Measurements from ENCODE around the gene CHI3L1. TPM values are rescaled to one million over a fixed set of nuclear protein-coding genes. Genes with fewer than 3 reads are reported as not detected.

The CHI3L1 gene
- total and polyA plus RNA-seq, 4 donors: 5.0 to 34.7 (median 15.9) TPM

- TF ChIP-seq FOXA1 (IDR thresholded peaks at IDR 0.05) (no peak), MAX (IDR thresholded peaks at IDR 0.05) (no peak), FOXA2 (IDR thresholded peaks at IDR 0.05) (no peak), HNF4G (IDR thresholded peaks at IDR 0.05) (no peak), RXRA (IDR thresholded peaks at IDR 0.05) (no peak), EGR1 (IDR thresholded peaks at IDR 0.05; ENCODE audit: low read depth in 2 of 2) (no peak)
Observed at GRCh38 chr1:203187304-203187685, 791 bp upstream of the CHI3L1 start (continued).

DNA sequence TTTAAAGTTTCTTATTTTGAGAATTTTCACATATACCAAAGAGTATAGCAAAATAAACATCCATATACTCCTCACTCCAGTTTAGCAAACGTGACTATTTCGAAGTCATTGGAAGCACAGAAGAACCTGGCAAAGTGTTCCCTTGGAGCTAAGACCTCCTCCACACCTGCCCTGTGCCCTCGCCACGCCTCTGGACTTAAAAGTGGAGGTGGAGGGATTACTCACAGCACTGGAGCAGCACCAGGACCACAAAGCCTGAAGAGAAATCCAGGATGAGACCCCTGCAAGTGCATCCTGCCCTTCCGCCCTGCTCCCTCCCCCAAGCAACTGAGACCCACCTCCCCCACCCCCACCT, 436 bp downstream of the CHI3L1 start:
- no peak for DNase-seq (ENCODE audit: low spot score)
- TF ChIP-seq, protein P1, sequence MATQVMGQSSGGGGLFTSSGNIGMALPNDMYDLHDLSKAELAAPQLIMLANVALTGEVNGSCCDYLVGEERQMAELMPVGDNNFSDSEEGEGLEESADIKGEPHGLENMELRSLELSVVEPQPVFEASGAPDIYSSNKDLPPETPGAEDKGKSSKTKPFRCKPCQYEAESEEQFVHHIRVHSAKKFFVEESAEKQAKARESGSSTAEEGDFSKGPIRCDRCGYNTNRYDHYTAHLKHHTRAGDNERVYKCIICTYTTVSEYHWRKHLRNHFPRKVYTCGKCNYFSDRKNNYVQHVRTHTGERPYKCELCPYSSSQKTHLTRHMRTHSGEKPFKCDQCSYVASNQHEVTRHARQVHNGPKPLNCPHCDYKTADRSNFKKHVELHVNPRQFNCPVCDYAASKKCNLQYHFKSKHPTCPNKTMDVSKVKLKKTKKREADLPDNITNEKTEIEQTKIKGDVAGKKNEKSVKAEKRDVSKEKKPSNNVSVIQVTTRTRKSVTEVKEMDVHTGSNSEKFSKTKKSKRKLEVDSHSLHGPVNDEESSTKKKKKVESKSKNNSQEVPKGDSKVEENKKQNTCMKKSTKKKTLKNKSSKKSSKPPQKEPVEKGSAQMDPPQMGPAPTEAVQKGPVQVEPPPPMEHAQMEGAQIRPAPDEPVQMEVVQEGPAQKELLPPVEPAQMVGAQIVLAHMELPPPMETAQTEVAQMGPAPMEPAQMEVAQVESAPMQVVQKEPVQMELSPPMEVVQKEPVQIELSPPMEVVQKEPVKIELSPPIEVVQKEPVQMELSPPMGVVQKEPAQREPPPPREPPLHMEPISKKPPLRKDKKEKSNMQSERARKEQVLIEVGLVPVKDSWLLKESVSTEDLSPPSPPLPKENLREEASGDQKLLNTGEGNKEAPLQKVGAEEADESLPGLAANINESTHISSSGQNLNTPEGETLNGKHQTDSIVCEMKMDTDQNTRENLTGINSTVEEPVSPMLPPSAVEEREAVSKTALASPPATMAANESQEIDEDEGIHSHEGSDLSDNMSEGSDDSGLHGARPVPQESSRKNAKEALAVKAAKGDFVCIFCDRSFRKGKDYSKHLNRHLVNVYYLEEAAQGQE (IDR thresholded peaks at IDR 0.05): no peak
- TF ChIP-seq HNF4G (IDR thresholded peaks at IDR 0.05): no peak
- TF ChIP-seq ATF3 (IDR thresholded peaks at IDR 0.05): no peak
- TF ChIP-seq HNF4A (conservative IDR thresholded peaks at IDR 0.05): no peak
- no peak for TF ChIP-seq SP1 (IDR thresholded peaks at IDR 0.05)
- TF ChIP-seq, protein P2, sequence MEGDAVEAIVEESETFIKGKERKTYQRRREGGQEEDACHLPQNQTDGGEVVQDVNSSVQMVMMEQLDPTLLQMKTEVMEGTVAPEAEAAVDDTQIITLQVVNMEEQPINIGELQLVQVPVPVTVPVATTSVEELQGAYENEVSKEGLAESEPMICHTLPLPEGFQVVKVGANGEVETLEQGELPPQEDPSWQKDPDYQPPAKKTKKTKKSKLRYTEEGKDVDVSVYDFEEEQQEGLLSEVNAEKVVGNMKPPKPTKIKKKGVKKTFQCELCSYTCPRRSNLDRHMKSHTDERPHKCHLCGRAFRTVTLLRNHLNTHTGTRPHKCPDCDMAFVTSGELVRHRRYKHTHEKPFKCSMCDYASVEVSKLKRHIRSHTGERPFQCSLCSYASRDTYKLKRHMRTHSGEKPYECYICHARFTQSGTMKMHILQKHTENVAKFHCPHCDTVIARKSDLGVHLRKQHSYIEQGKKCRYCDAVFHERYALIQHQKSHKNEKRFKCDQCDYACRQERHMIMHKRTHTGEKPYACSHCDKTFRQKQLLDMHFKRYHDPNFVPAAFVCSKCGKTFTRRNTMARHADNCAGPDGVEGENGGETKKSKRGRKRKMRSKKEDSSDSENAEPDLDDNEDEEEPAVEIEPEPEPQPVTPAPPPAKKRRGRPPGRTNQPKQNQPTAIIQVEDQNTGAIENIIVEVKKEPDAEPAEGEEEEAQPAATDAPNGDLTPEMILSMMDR (IDR thresholded peaks at IDR 0.05; ENCODE audit: low read depth, low read length, missing input control): no peak
- TF ChIP-seq FOXA1 (IDR thresholded peaks at IDR 0.05): no peak
- TF ChIP-seq, protein P3, sequence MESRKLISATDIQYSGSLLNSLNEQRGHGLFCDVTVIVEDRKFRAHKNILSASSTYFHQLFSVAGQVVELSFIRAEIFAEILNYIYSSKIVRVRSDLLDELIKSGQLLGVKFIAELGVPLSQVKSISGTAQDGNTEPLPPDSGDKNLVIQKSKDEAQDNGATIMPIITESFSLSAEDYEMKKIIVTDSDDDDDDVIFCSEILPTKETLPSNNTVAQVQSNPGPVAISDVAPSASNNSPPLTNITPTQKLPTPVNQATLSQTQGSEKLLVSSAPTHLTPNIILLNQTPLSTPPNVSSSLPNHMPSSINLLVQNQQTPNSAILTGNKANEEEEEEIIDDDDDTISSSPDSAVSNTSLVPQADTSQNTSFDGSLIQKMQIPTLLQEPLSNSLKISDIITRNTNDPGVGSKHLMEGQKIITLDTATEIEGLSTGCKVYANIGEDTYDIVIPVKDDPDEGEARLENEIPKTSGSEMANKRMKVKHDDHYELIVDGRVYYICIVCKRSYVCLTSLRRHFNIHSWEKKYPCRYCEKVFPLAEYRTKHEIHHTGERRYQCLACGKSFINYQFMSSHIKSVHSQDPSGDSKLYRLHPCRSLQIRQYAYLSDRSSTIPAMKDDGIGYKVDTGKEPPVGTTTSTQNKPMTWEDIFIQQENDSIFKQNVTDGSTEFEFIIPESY (IDR thresholded peaks at IDR 0.05): no peak
- Histone ChIP-seq H3K9me3 (ENCODE audit: control insufficient read depth in 4 of 4, low read length in 3 of 4) (no peaks in the 10 kb centered on the region), H3K27ac (ENCODE audit: low read depth in 1 of 2, low read length in 2 of 2) (no peak overlapping the region), H3K4me1 (ENCODE audit: control insufficient read depth in 4 of 4, insufficient read depth in 4 of 4, low read length in 3 of 4) (peaks cover 0 to 8% (median 2%) of the 10 kb centered on the region in 4 donors), H3K27me3 (ENCODE audit: control insufficient read depth in 4 of 4, insufficient read depth in 4 of 4, low read length in 3 of 4) (no peaks in the 10 kb centered on the region), H3K9ac (ENCODE audit: low read depth in 1 of 2, low read length in 2 of 2) (no peak overlapping the region), H3K36me3 (ENCODE audit: control insufficient read depth in 4 of 4, insufficient read depth in 3 of 4, low read depth in 1 of 4, low read length in 3 of 4) (no peaks in the 10 kb centered on the region), H3K4me3 (ENCODE audit: low read depth in 1 of 3, low read length in 3 of 3) (no peak overlapping the region)
- 92% methylated on average over 5 of the region's 5 CpGs for WGBS

DNA sequence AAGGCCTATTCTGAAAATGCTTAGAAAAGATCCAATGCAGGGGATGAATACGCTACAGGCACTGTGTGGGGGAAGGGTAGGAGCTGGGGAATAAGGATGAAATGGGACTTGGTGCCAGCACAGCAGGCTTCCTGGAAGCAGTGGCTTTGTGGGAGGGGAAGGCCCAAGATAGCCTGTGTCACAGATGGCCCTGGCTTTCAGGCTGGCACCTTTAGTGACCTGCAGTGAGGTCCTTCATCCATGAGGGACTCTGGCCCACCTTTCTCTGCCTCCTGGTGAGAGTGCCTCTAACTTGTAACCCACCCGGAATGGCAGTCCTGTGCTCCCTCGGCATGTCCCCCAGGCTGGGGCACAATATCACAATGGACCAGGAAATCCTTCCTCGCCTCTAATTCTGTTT, 919 bp downstream of the CHI3L1 start:
- no peak overlapping the region for H3K4me3 ChIP-seq (ENCODE audit: low read depth in 1 of 3, low read length in 3 of 3)

More for the DNA sequence above, 919 bp downstream of the CHI3L1 start:
- no peak overlapping the region for H3K27ac ChIP-seq (ENCODE audit: low read depth in 1 of 2, low read length in 2 of 2)
- no peaks in the 10 kb centered on the region for H3K36me3 ChIP-seq (ENCODE audit: control insufficient read depth in 4 of 4, insufficient read depth in 3 of 4, low read depth in 1 of 4, low read length in 3 of 4)
- no peak overlapping the region for H3K9ac ChIP-seq (ENCODE audit: low read depth in 1 of 2, low read length in 2 of 2)
- DNase-seq (ENCODE audit: low spot score): no peak
- no peaks in the 10 kb centered on the region for H3K27me3 ChIP-seq (ENCODE audit: control insufficient read depth in 4 of 4, insufficient read depth in 4 of 4, low read length in 3 of 4)
- peaks cover 0 to 8% (median 2%) of the 10 kb centered on the region in 4 donors for H3K4me1 ChIP-seq (ENCODE audit: control insufficient read depth in 4 of 4, insufficient read depth in 4 of 4, low read length in 3 of 4)
- WGBS: 94% methylated on average over 4 of the region's 4 CpGs
- H3K9me3 ChIP-seq (ENCODE audit: control insufficient read depth in 4 of 4, low read length in 3 of 4): no peaks in the 10 kb centered on the region
- TF ChIP-seq, protein P1 (IDR thresholded peaks at IDR 0.05): no peak
- TF ChIP-seq HNF4G (IDR thresholded peaks at IDR 0.05) (no peak), MAX (IDR thresholded peaks at IDR 0.05) (no peak), SP1 (IDR thresholded peaks at IDR 0.05) (no peak)
- TF ChIP-seq, protein P3 (IDR thresholded peaks at IDR 0.05): no peak
